Esophagus squamous epithelium (tissue), 5 donors: ENCODE results near the gene SUV39H1. TPM values are rescaled to one million over a fixed set of nuclear protein-coding genes. Genes with fewer than 3 reads are reported as not detected.

Experiments
- DNase-seq: peaks from one replicate; lab custom pipeline; 2025; lab: John Stamatoyannopoulos, UW
- H3K27ac ChIP-seq, 4 donors: fragments of 200-600 bp; sonication (generic); one replicate each; pipeline ENCODE4 v1.5.1; 2016 to 2019; ENCODE audit warnings: mild to moderate bottlenecking in 1 of 4
- H3K27me3 ChIP-seq, 4 donors: fragments of 200-600 bp; sonication (generic); 1 replicate in 3 of 4; 2 replicates in 1 of 4; pipeline versions ENCODE4 v1.5.1 to v1.6.0; 2017 to 2021; ENCODE audit warnings: antibody characterized with exemption in 1 of 4
- H3K36me3 ChIP-seq, 3 donors: fragments of 200-600 bp; sonication (generic); one replicate each; pipeline ENCODE4 v1.5.1; 2016 to 2019
- H3K4me1 ChIP-seq, 3 donors: fragments of 200-600 bp; sonication (generic); one replicate each; pipeline ENCODE4 v1.5.1; 2017 to 2019
- H3K4me3 ChIP-seq, 4 donors: fragments of 200-600 bp; sonication (generic); 1 replicate in 3 of 4; 2 replicates in 1 of 4; pipeline ENCODE4 v1.5.1; 2016 to 2019; ENCODE audit warnings: mild to moderate bottlenecking in 2 of 4, moderate library complexity in 1 of 4
- H3K9me3 ChIP-seq, 3 donors: fragments of 200-600 bp; sonication (generic); one replicate each; pipeline ENCODE4 v1.5.1; 2016 to 2019
- CTCF ChIP-seq, 6 experiments: fragments of 450-650 bp in 4 of 6; fragments of 200-600 bp in 2 of 6; sonication (generic) in 2 of 6; IDR thresholded peaks; one replicate each; pipeline ENCODE4 v1.5.1; 2016 to 2019; ENCODE audit warnings: antibody characterized with exemption in 6 of 6, mild to moderate bottlenecking in 4 of 6, moderate library complexity in 4 of 6
- POLR2A ChIP-seq, 4 donors: fragments of 450-650 bp; IDR thresholded peaks; one replicate each; pipeline ENCODE4 v1.6.1; 2017; ENCODE audit warnings: antibody characterized with exemption in 4 of 4, mild to moderate bottlenecking in 4 of 4, moderate library complexity in 3 of 4
- WGBS, 2 donors: methylation state at CpG; one replicate each; pipeline ENCODE4 v1.1.5; 2018; 5-methylcytosine and 5-hydroxymethylcytosine counted together
- intact Hi-C: fragments of 100-400 bp; cut with DNase I; formaldehyde crosslinking; loops from one replicate; pipeline ENCODE4 v1.15.0; 2022
- total RNA-seq, 4 donors: library from RNA; depleted of rRNA; stranded (reverse); fragments of >200 nt; gene quantifications; one replicate each; pipeline ENCODE4 v1.1.0, GENCODE V29; 2016
- donor health status: DM: yes; HTN: yes; CAD: no.

Gene SUV39H1
- total RNA-seq, 4 donors from 2014 or later, result 4.6 to 12.1 (median 8.2) TPM

- H3K9me3 ChIP-seq, result no peaks in the 10 kb centered on the region
- no peaks in the 10 kb centered on the region for H3K4me1 ChIP-seq
- H3K36me3 ChIP-seq, result no peaks in the 10 kb centered on the region
- WGBS, 2 donors, result 55 to 64% methylated on average over 2 of the region's 2 CpGs
- TF ChIP-seq POLR2A (IDR thresholded peaks at IDR 0.05) (no peak), CTCF (IDR thresholded peaks at IDR 0.05) (no peak)
- intact Hi-C loops, result no loop called here
- no peak for DNase-seq
- no peak overlapping the region for H3K27ac ChIP-seq
- H3K27me3 ChIP-seq, result no peaks in the 10 kb centered on the region
- H3K4me3 ChIP-seq, result no peak overlapping the region
These were observed 18.5 kb downstream of the SUV39H1 start for GRCh38 chrX:48715072-48715471.

- H3K4me1 ChIP-seq, result no peaks in the 10 kb centered on the region
- intact Hi-C loops, result no loop called here
- H3K27me3 ChIP-seq, result no peaks in the 10 kb centered on the region
- H3K4me3 ChIP-seq, result no peak overlapping the region
- WGBS, 2 donors, result 71 to 80% methylated on average over 2 to 4 of the region's 4 CpGs
- no peak for DNase-seq
- no peak overlapping the region for H3K27ac ChIP-seq
- TF ChIP-seq CTCF (IDR thresholded peaks at IDR 0.05) (no peak), POLR2A (IDR thresholded peaks at IDR 0.05) (no peak)
- no peaks in the 10 kb centered on the region for H3K36me3 ChIP-seq
- H3K9me3 ChIP-seq, result no peaks in the 10 kb centered on the region
These were observed 19.5 kb downstream of the SUV39H1 start for GRCh38 chrX:48715876-48716502.

- no peaks in the 10 kb centered on the region for H3K4me1 ChIP-seq
- H3K27me3 ChIP-seq, result no peaks in the 10 kb centered on the region
- H3K9me3 ChIP-seq, result no peaks in the 10 kb centered on the region
- TF ChIP-seq POLR2A (IDR thresholded peaks at IDR 0.05) (no peak), CTCF (IDR thresholded peaks at IDR 0.05) (no peak)
- no peak overlapping the region for H3K27ac ChIP-seq
- DNase-seq, result no peak
- intact Hi-C loops, result no loop called here
- H3K4me3 ChIP-seq, result no peak overlapping the region
- H3K36me3 ChIP-seq, result no peaks in the 10 kb centered on the region
- 79% methylated on average over 2 of the region's 2 CpGs; no CpG with 5 or more reads in 1 of the 2 donors for WGBS, 2 donors
These were observed 23.4 kb downstream of the SUV39H1 start for GRCh38 chrX:48719958-48720357.

- Histone ChIP-seq H3K4me1 (no peaks in the 10 kb centered on the region), H3K27me3 (no peaks in the 10 kb centered on the region), H3K9me3 (no peaks in the 10 kb centered on the region), H3K27ac (no peak overlapping the region), H3K4me3 (no peak overlapping the region), H3K36me3 (no peaks in the 10 kb centered on the region)
- intact Hi-C loops, result no loop called here
- DNase-seq, result no peak
- WGBS, 2 donors, result 35 to 82% methylated on average over 2 to 4 of the region's 4 CpGs
- TF ChIP-seq CTCF (IDR thresholded peaks at IDR 0.05) (no peak), POLR2A (IDR thresholded peaks at IDR 0.05) (no peak)
These were observed 24.2 kb downstream of the SUV39H1 start for GRCh38 chrX:48720577-48721250.

- Histone ChIP-seq H3K27ac (no peak overlapping the region), H3K4me1 (no peaks in the 10 kb centered on the region), H3K36me3 (no peaks in the 10 kb centered on the region), H3K27me3 (no peaks in the 10 kb centered on the region), H3K9me3 (no peaks in the 10 kb centered on the region), H3K4me3 (no peak overlapping the region)
- TF ChIP-seq CTCF (IDR thresholded peaks at IDR 0.05), result no peak
- TF ChIP-seq POLR2A (IDR thresholded peaks at IDR 0.05), result no peak
- intact Hi-C loops, result no loop called here
- no peak for DNase-seq
These were observed 25.4 kb downstream of the SUV39H1 start for GRCh38 chrX:48721916-48722315.
